Mesendoderm (in vitro differentiated cells): ENCODE measurements around the gene SNX3.

ENCODE experiments used
- DNase-seq: peaks from one replicate; pipeline ENCODE4 v3.0.0; 2013
- H2AK5ac ChIP-seq: 2 replicates; pipeline ENCODE4 v1.6.1; 2013; ENCODE audit warnings: low read length, inconsistent platforms
- H2BK120ac ChIP-seq: 2 replicates; pipeline ENCODE4 v1.6.1; 2013; ENCODE audit warnings: low read depth, mild to moderate bottlenecking, low read length, moderate library complexity, mixed read lengths
- H2BK15ac ChIP-seq: replicated peaks from 2 replicates; pipeline ENCODE4 v1.6.1; 2013; ENCODE audit warnings: low read depth, mild to moderate bottlenecking, moderate library complexity
- H2BK5ac ChIP-seq: 2 replicates; pipeline ENCODE4 v1.6.1; 2013; ENCODE audit warnings: low read length, inconsistent platforms
- H3K18ac ChIP-seq: 2 replicates; pipeline ENCODE4 v1.6.1; 2013; ENCODE audit warnings: mild to moderate bottlenecking, low read length, mixed read lengths
- H3K23ac ChIP-seq: one replicate; pipeline ENCODE4 v1.6.1; 2013; ENCODE audit warnings: low read length
- H3K27ac ChIP-seq: 2 replicates; pipeline ENCODE4 v1.5.1; 2013; ENCODE audit warnings: low read depth, mild to moderate bottlenecking, inconsistent platforms, low read length, moderate library complexity
- H3K27me3 ChIP-seq: 2 replicates; pipeline ENCODE4 v1.6.1; 2013; ENCODE audit warnings: low read length, control low read depth, mild to moderate bottlenecking, inconsistent platforms; ENCODE audit not compliant: insufficient read depth, poor library complexity
- H3K36me3 ChIP-seq: 2 replicates; pipeline ENCODE4 v1.6.1; 2013; ENCODE audit warnings: low read length, inconsistent platforms; ENCODE audit not compliant: control insufficient read depth, insufficient read depth
- H3K4ac ChIP-seq: one replicate; pipeline ENCODE4 v1.6.1; 2013; ENCODE audit warnings: low read depth, mild to moderate bottlenecking, low read length, moderate library complexity
- H3K4me1 ChIP-seq: 2 replicates; pipeline ENCODE4 v1.6.1; 2013; ENCODE audit warnings: low read depth, low read length, inconsistent platforms; ENCODE audit not compliant: control insufficient read depth
- H3K4me2 ChIP-seq: 2 replicates; pipeline ENCODE4 v1.6.1; 2013; ENCODE audit warnings: low read length
- H3K4me3 ChIP-seq: 2 replicates; pipeline ENCODE4 v1.5.1; 2013; ENCODE audit warnings: mild to moderate bottlenecking, low read length
- H3K56ac ChIP-seq: one replicate; pipeline ENCODE4 v1.6.1; 2013; ENCODE audit warnings: low read length
- H3K79me1 ChIP-seq: 2 replicates; pipeline ENCODE4 v1.6.1; 2013; ENCODE audit warnings: low read length, inconsistent platforms
- H3K79me2 ChIP-seq: 2 replicates; pipeline ENCODE4 v1.6.1; 2013; ENCODE audit warnings: mild to moderate bottlenecking, low read length; ENCODE audit not compliant: control insufficient read depth, insufficient read depth
- H3K9ac ChIP-seq: 2 replicates; pipeline ENCODE4 v1.6.1; 2013; ENCODE audit warnings: low read length, inconsistent platforms
- H4K5ac ChIP-seq: one replicate; pipeline ENCODE4 v1.6.1; 2013; ENCODE audit warnings: low read length
- H4K8ac ChIP-seq: one replicate; pipeline ENCODE4 v1.6.1; 2013; ENCODE audit warnings: low read depth, mild to moderate bottlenecking, control low read depth, low read length, moderate library complexity
- WGBS: extraction: QIAGEN DNeasy Blood & Tissue Kit; methylation state at CpG from one replicate; pipeline ENCODE4 v1.1.7; 2013; ENCODE audit warnings: low lambda C conversion rate, missing lambda C conversion rate; ENCODE audit not compliant: insufficient coverage; ENCODE audit errors: extremely low coverage; 5-methylcytosine and 5-hydroxymethylcytosine counted together

SNX3 gene

GRCh38 chr6:108288742-108289141 is 27.9 kb upstream of the SNX3 start:
- no peak for DNase-seq
- H3K4me2 ChIP-seq: no peak overlapping the region
- no peak overlapping the region for H3K4ac ChIP-seq
- no peak overlapping the region for H3K9ac ChIP-seq
- H3K79me2 ChIP-seq: no peaks in the 10 kb centered on the region
- H2BK5ac ChIP-seq: no peak overlapping the region
- H3K56ac ChIP-seq: no peak overlapping the region
- H3K27me3 ChIP-seq: no peaks in the 10 kb centered on the region
- no peak overlapping the region for H2BK120ac ChIP-seq
- no peak overlapping the region for H2BK15ac ChIP-seq
- H2AK5ac ChIP-seq: no peak overlapping the region
- H3K27ac ChIP-seq: no peak overlapping the region
- H3K23ac ChIP-seq: no peak overlapping the region
- no peak overlapping the region for H4K5ac ChIP-seq
- H3K4me1 ChIP-seq: no peaks in the 10 kb centered on the region
- no peak overlapping the region for H3K4me3 ChIP-seq
- no peaks in the 10 kb centered on the region for H3K79me1 ChIP-seq
- no peaks in the 10 kb centered on the region for H3K36me3 ChIP-seq
- H3K18ac ChIP-seq: no peak overlapping the region
- H4K8ac ChIP-seq: no peak overlapping the region

- H3K27ac ChIP-seq: no peak overlapping the region
- H3K79me1 ChIP-seq: no peaks in the 10 kb centered on the region
- H3K79me2 ChIP-seq: no peaks in the 10 kb centered on the region
- no peak overlapping the region for H3K18ac ChIP-seq
- H2BK15ac ChIP-seq: no peak overlapping the region
- no peaks in the 10 kb centered on the region for H3K36me3 ChIP-seq
- H3K4me1 ChIP-seq: no peaks in the 10 kb centered on the region
- no peak overlapping the region for H3K4me3 ChIP-seq
- H3K56ac ChIP-seq: no peak overlapping the region
- no peak overlapping the region for H3K23ac ChIP-seq
- H4K5ac ChIP-seq: no peak overlapping the region
- no peak overlapping the region for H2BK120ac ChIP-seq
- WGBS: no CpG with 5 or more reads among the region's 3 CpGs
- DNase-seq: no peak
- no peak overlapping the region for H3K9ac ChIP-seq
- H4K8ac ChIP-seq: no peak overlapping the region
- H3K4me2 ChIP-seq: no peak overlapping the region
- no peaks in the 10 kb centered on the region for H3K27me3 ChIP-seq
- H2AK5ac ChIP-seq: no peak overlapping the region
- H2BK5ac ChIP-seq: no peak overlapping the region
- no peak overlapping the region for H3K4ac ChIP-seq
Measured at GRCh38 chr6:108287373-108287772, 26.5 kb upstream of the SNX3 start.

GRCh38 chr6:108286366-108286765 is 25.5 kb upstream of the SNX3 start:
- Histone ChIP-seq H2BK120ac (no peak overlapping the region), H3K79me1 (no peaks in the 10 kb centered on the region), H3K27me3 (no peaks in the 10 kb centered on the region), H2BK15ac (no peak overlapping the region), H2AK5ac (no peak overlapping the region), H4K5ac (no peak overlapping the region), H3K18ac (no peak overlapping the region), H3K36me3 (no peaks in the 10 kb centered on the region), H3K4ac (no peak overlapping the region), H4K8ac (no peak overlapping the region), H3K23ac (no peak overlapping the region), H2BK5ac (no peak overlapping the region), H3K27ac (no peak overlapping the region), H3K9ac (no peak overlapping the region), H3K4me1 (no peaks in the 10 kb centered on the region), H3K79me2 (no peaks in the 10 kb centered on the region), H3K56ac (no peak overlapping the region), H3K4me2 (no peak overlapping the region), H3K4me3 (no peak overlapping the region)
- no CpG with 5 or more reads among the region's 4 CpGs for WGBS
- no peak for DNase-seq

GRCh38 chr6:108285381-108285780 is 24.5 kb upstream of the SNX3 start:
- H3K79me2 ChIP-seq: no peaks in the 10 kb centered on the region
- H3K79me1 ChIP-seq: no peaks in the 10 kb centered on the region
- H4K5ac ChIP-seq: no peak overlapping the region
- H3K4me1 ChIP-seq: no peaks in the 10 kb centered on the region
- no peak overlapping the region for H2AK5ac ChIP-seq
- H3K4ac ChIP-seq: no peak overlapping the region
- H3K27ac ChIP-seq: no peak overlapping the region
- no peak overlapping the region for H3K4me2 ChIP-seq
- no peak overlapping the region for H3K23ac ChIP-seq
- no peak overlapping the region for H3K4me3 ChIP-seq
- H2BK5ac ChIP-seq: no peak overlapping the region
- H3K9ac ChIP-seq: no peak overlapping the region
- no peaks in the 10 kb centered on the region for H3K27me3 ChIP-seq
- no peak overlapping the region for H4K8ac ChIP-seq
- no peak overlapping the region for H3K18ac ChIP-seq
- DNase-seq: no peak
- H3K36me3 ChIP-seq: no peaks in the 10 kb centered on the region
- H3K56ac ChIP-seq: no peak overlapping the region
- H2BK120ac ChIP-seq: no peak overlapping the region
- no peak overlapping the region for H2BK15ac ChIP-seq

GRCh38 chr6:108277831-108278230 is 17.0 kb upstream of the SNX3 start:
- H3K4me3 ChIP-seq: no peak overlapping the region
- no CpG with 5 or more reads among the region's 4 CpGs for WGBS
- no peak overlapping the region for H3K4ac ChIP-seq
- H3K4me2 ChIP-seq: no peak overlapping the region
- H3K23ac ChIP-seq: no peak overlapping the region
- H3K27ac ChIP-seq: no peak overlapping the region
- H3K36me3 ChIP-seq: no peaks in the 10 kb centered on the region
- no peak overlapping the region for H4K8ac ChIP-seq
- DNase-seq: no peak
- no peaks in the 10 kb centered on the region for H3K27me3 ChIP-seq
- H3K79me1 ChIP-seq: no peaks in the 10 kb centered on the region
- H3K4me1 ChIP-seq: no peaks in the 10 kb centered on the region
- H2BK15ac ChIP-seq: no peak overlapping the region
- H2BK120ac ChIP-seq: no peak overlapping the region
- H2AK5ac ChIP-seq: no peak overlapping the region
- H3K18ac ChIP-seq: no peak overlapping the region
- H3K79me2 ChIP-seq: no peaks in the 10 kb centered on the region
- H4K5ac ChIP-seq: no peak overlapping the region
- H3K56ac ChIP-seq: no peak overlapping the region
- H3K9ac ChIP-seq: no peak overlapping the region
- H2BK5ac ChIP-seq: no peak overlapping the region

- H2BK15ac ChIP-seq: no peak overlapping the region
- H3K4me3 ChIP-seq: no peak overlapping the region
- no peak overlapping the region for H3K18ac ChIP-seq
- H3K79me1 ChIP-seq: no peaks in the 10 kb centered on the region
- H3K9ac ChIP-seq: no peak overlapping the region
- H3K36me3 ChIP-seq: no peaks in the 10 kb centered on the region
- no peak overlapping the region for H3K4ac ChIP-seq
- H3K4me2 ChIP-seq: no peak overlapping the region
- H4K5ac ChIP-seq: no peak overlapping the region
- no CpG with 5 or more reads among the region's 1 CpG for WGBS
- no peak overlapping the region for H3K27ac ChIP-seq
- no peak overlapping the region for H2AK5ac ChIP-seq
- no peaks in the 10 kb centered on the region for H3K27me3 ChIP-seq
- peak; percentile 1 for DNase-seq
- no peak overlapping the region for H2BK5ac ChIP-seq
- H3K4me1 ChIP-seq: no peaks in the 10 kb centered on the region
- no peaks in the 10 kb centered on the region for H3K79me2 ChIP-seq
- no peak overlapping the region for H4K8ac ChIP-seq
- H3K56ac ChIP-seq: no peak overlapping the region
- H3K23ac ChIP-seq: no peak overlapping the region
- no peak overlapping the region for H2BK120ac ChIP-seq
Measured at GRCh38 chr6:108277295-108277694, 16.5 kb upstream of the SNX3 start.
